H9 (cell line): Measurements from ENCODE around the gene DHPS. TPM values are rescaled to one million over a fixed set of nuclear protein-coding genes. Genes with fewer than 3 reads are reported as not detected.

Experiments used
- DNase-seq: peaks from one replicate; pipeline ENCODE4 v3.0.0-alpha.2; 2017
- H2AFZ ChIP-seq: one replicate; pipeline ENCODE4 v1.6.1; 2013; ENCODE audit warnings: mild to moderate bottlenecking, low read length, control low read depth, moderate library complexity
- H2AK5ac ChIP-seq: 2 replicates; pipeline ENCODE4 v1.6.1; 2013; ENCODE audit warnings: low read length, control low read depth, mixed read lengths; ENCODE audit not compliant: insufficient read length
- H2BK120ac ChIP-seq: one replicate; pipeline ENCODE4 v1.6.1; 2013; ENCODE audit warnings: low read depth, mild to moderate bottlenecking, low read length, control low read depth, inconsistent platforms; ENCODE audit not compliant: poor library complexity, severe bottlenecking
- H2BK12ac ChIP-seq: 2 replicates; pipeline ENCODE4 v1.6.1; 2013; ENCODE audit warnings: low read length, control low read depth, mixed read lengths, low read depth; ENCODE audit not compliant: insufficient read length
- H2BK15ac ChIP-seq: 2 replicates; pipeline ENCODE4 v1.6.1; 2013; ENCODE audit warnings: low read depth, low read length, control low read depth
- H2BK20ac ChIP-seq: one replicate; pipeline ENCODE4 v1.6.1; 2013; ENCODE audit warnings: low read depth, mild to moderate bottlenecking, low read length, control low read depth, inconsistent platforms; ENCODE audit not compliant: poor library complexity, severe bottlenecking
- H2BK5ac ChIP-seq: 2 replicates; pipeline ENCODE4 v1.6.1; 2013; ENCODE audit warnings: low read length, control low read depth, mixed read lengths; ENCODE audit not compliant: insufficient read length
- H3K14ac ChIP-seq: 2 replicates; pipeline ENCODE4 v1.6.1; 2013; ENCODE audit warnings: low read length, control low read depth; ENCODE audit not compliant: insufficient read depth
- H3K18ac ChIP-seq: 2 replicates; pipeline ENCODE4 v1.6.1; 2013; ENCODE audit warnings: low read depth, mild to moderate bottlenecking, mixed read lengths, low read length, control low read depth; ENCODE audit not compliant: insufficient read length
- H3K23ac ChIP-seq: 2 replicates; pipeline ENCODE4 v1.6.1; 2013; ENCODE audit warnings: low read length, control low read depth, mixed read lengths, low read depth; ENCODE audit not compliant: insufficient read length
- H3K23me2 ChIP-seq: 2 replicates; pipeline ENCODE4 v1.6.1; 2013; ENCODE audit warnings: low read depth, mild to moderate bottlenecking, mixed read lengths, low read length, control low read depth; ENCODE audit not compliant: insufficient read length, poor library complexity, severe bottlenecking
- H3K27ac ChIP-seq: 2 replicates; pipeline ENCODE4 v1.5.1; 2013; ENCODE audit warnings: low read length, control low read depth, mixed read lengths, low read depth; ENCODE audit not compliant: insufficient read length
- H3K27me3 ChIP-seq: 2 replicates; pipeline ENCODE4 v1.6.1; 2013; ENCODE audit warnings: low read length, control low read depth, inconsistent platforms; ENCODE audit not compliant: insufficient read depth
- H3K4ac ChIP-seq: 2 replicates; pipeline ENCODE4 v1.6.1; 2013; ENCODE audit warnings: low read depth, mild to moderate bottlenecking, control low read depth, inconsistent platforms, low read length, moderate library complexity
- H3K4me1 ChIP-seq: 2 replicates; pipeline ENCODE4 v1.6.1; 2013; ENCODE audit warnings: low read length, control low read depth, inconsistent platforms; ENCODE audit not compliant: insufficient read depth
- H3K4me2 ChIP-seq: 2 replicates; pipeline ENCODE4 v1.6.1; 2013; ENCODE audit warnings: low read length, control low read depth, mixed read lengths; ENCODE audit not compliant: insufficient read length, insufficient read depth
- H3K56ac ChIP-seq: 2 replicates; pipeline ENCODE4 v1.6.1; 2013; ENCODE audit warnings: low read depth, mild to moderate bottlenecking, mixed read lengths, low read length, control low read depth; ENCODE audit not compliant: insufficient read length
- H3K79me1 ChIP-seq: 2 replicates; pipeline ENCODE4 v1.6.1; 2013; ENCODE audit warnings: low read depth, mild to moderate bottlenecking, moderate library complexity, low read length, control low read depth, inconsistent platforms; ENCODE audit not compliant: insufficient read depth, poor library complexity, severe bottlenecking
- H3K79me2 ChIP-seq: 2 replicates; pipeline ENCODE4 v1.6.1; 2013; ENCODE audit warnings: low read length, control low read depth, inconsistent platforms; ENCODE audit not compliant: insufficient read depth
- H3K9ac ChIP-seq: 2 replicates; pipeline ENCODE4 v1.6.1; 2013; ENCODE audit warnings: low read length, control low read depth, mixed read lengths; ENCODE audit not compliant: insufficient read length; ENCODE audit errors: extremely low read depth
- H3K9me3 ChIP-seq: one replicate; pipeline ENCODE4 v1.6.1; 2013; ENCODE audit warnings: low read depth, low read length, inconsistent platforms; ENCODE audit not compliant: control insufficient read depth
- H3T11ph ChIP-seq: one replicate; pipeline ENCODE4 v1.6.1; 2013; ENCODE audit warnings: mild to moderate bottlenecking, low read length, control low read depth, inconsistent platforms
- H4K20me1 ChIP-seq: one replicate; pipeline ENCODE4 v1.6.1; 2013; ENCODE audit not compliant: control insufficient read depth, insufficient read length, insufficient read depth
- H4K5ac ChIP-seq: 2 replicates; pipeline ENCODE4 v1.6.1; 2013; ENCODE audit warnings: low read depth, mild to moderate bottlenecking, mixed read lengths, low read length, control low read depth; ENCODE audit not compliant: insufficient read length
- H4K8ac ChIP-seq: replicated peaks from 2 replicates; pipeline ENCODE4 v1.6.1; 2013; ENCODE audit warnings: low read length, control low read depth, mixed read lengths, low read depth; ENCODE audit not compliant: insufficient read length
- H4K91ac ChIP-seq: 2 replicates; pipeline ENCODE4 v1.6.1; 2013; ENCODE audit warnings: low read depth, mild to moderate bottlenecking, moderate library complexity, mixed read lengths, low read length, control low read depth; ENCODE audit not compliant: insufficient read length
- H3K27ac Mint-ChIP-seq, 3 experiments: 2 replicates in 2 of 3; 3 replicates in 1 of 3; pipeline ENCODE4 v1.8.0; 2020 to 2021; ENCODE audit warnings: mixed read lengths in 3 of 3, mild to moderate bottlenecking in 1 of 3, moderate library complexity in 1 of 3
- H3K27me3 Mint-ChIP-seq: 2 replicates; pipeline ENCODE4 v1.8.0; 2021; ENCODE audit warnings: low read depth, mild to moderate bottlenecking, moderate library complexity, mixed read lengths
- H3K36me3 Mint-ChIP-seq, 3 experiments: 2 replicates in 2 of 3; 3 replicates in 1 of 3; pipeline ENCODE4 v1.8.0; 2020 to 2021; ENCODE audit warnings: low read depth in 3 of 3, mixed read lengths in 3 of 3; ENCODE audit not compliant: insufficient read depth in 1 of 3
- H3K4me1 Mint-ChIP-seq, 2 experiments: 2 replicates each; pipeline ENCODE4 v1.8.0; 2020; ENCODE audit warnings: mixed read lengths in 2 of 2
- H3K4me3 Mint-ChIP-seq, 2 experiments: 2 replicates in 1 of 2; 3 replicates in 1 of 2; pipeline ENCODE4 v1.8.0; 2020 to 2021; ENCODE audit warnings: mild to moderate bottlenecking in 2 of 2, mixed read lengths in 2 of 2, moderate library complexity in 1 of 2
- H3K9me3 Mint-ChIP-seq, 2 experiments: 2 replicates in 1 of 2; 3 replicates in 1 of 2; pipeline ENCODE4 v1.8.0; 2020; ENCODE audit warnings: mild to moderate bottlenecking in 2 of 2, mixed read lengths in 2 of 2, moderate library complexity in 1 of 2
- CTCF ChIP-seq: fragments of 200-600 bp; sonication (generic); conservative IDR thresholded peaks from 3 replicates; pipeline ENCODE4 v1.8.0; 2021; ENCODE audit warnings: antibody characterized with exemption, mild to moderate bottlenecking
- WGBS: extraction: QIAGEN DNeasy Blood & Tissue Kit; methylation state at CpG from one replicate; pipeline ENCODE4 v1.1.7; 2013; ENCODE audit warnings: missing lambda C conversion rate, low lambda C conversion rate, mixed read lengths; ENCODE audit not compliant: insufficient read length; ENCODE audit errors: extremely low coverage; 5-methylcytosine and 5-hydroxymethylcytosine counted together
- total RNA-seq: library from RNA; stranded (reverse); gene quantifications from 2 replicates; pipeline ENCODE4 v1.2.1, GENCODE V29; 2021

DHPS gene
- total RNA-seq, 1 experiment from 2014 or later, result 94.9 TPM

- TF ChIP-seq CTCF, result no peak
- Histone ChIP-seq H2AFZ (no peak overlapping the region), H3K23me2 (peaks cover 4% of the 10 kb centered on the region), H2BK120ac (no peak overlapping the region), H2AK5ac (no peak overlapping the region), H4K8ac (no peak overlapping the region), H3K23ac (no peak overlapping the region), H3K9me3 (no peaks in the 10 kb centered on the region), H2BK5ac (no peak overlapping the region), H2BK15ac (no peak overlapping the region), H3K27ac (no peak overlapping the region), H3K14ac (no peak overlapping the region), H3K27me3 (no peaks in the 10 kb centered on the region), H4K20me1 (peaks cover 3% of the 10 kb centered on the region), H4K5ac (no peak overlapping the region), H3K9ac (no peak overlapping the region), H3K56ac (no peak overlapping the region), H3K4ac (no peak overlapping the region), H3T11ph (no peak overlapping the region), H2BK12ac (no peak overlapping the region), H3K4me2 (no peak overlapping the region), H3K4me1 (0 out of 2 replicates have a peak, but pooled peaks cover 2% of the 10 kb centered on the region), H3K79me1 (no peaks in the 10 kb centered on the region), H2BK20ac (no peak overlapping the region), H4K91ac (no peak overlapping the region), H3K18ac (no peak overlapping the region), H3K79me2 (no peaks in the 10 kb centered on the region)
- Mint-ChIP-seq H3K4me3 (no peak overlapping the region), H3K27ac (no peak overlapping the region), H3K36me3 (peaks cover 2 to 15% (median 7%) of the 10 kb centered on the region in 3 experiments; a peak in 6 of 7 replicates), H3K9me3 (no peaks in the 10 kb centered on the region), H3K27me3 (no peaks in the 10 kb centered on the region; the same call in 1 of the 2 replicates), H3K4me1 (0 out of 4 replicates have a peak, but pooled peaks cover 0 to 2% of the 10 kb centered on the region in 2 experiments)
- WGBS, result no CpG with 5 or more reads among the region's 16 CpGs
- DNase-seq, result no peak
Observed at GRCh38 chr19:12694641-12695040, 13.0 kb upstream of the DHPS start.
